ENCODE measurements around the gene AMBRA1. TPM values are rescaled to one million over a fixed set of nuclear protein-coding genes. Genes with fewer than 3 reads are reported as not detected.

AMBRA1 gene
- total RNA-seq, 4 donors from 2014 or later = 43.4 to 48.9 (median 46.3) TPM

DNA sequence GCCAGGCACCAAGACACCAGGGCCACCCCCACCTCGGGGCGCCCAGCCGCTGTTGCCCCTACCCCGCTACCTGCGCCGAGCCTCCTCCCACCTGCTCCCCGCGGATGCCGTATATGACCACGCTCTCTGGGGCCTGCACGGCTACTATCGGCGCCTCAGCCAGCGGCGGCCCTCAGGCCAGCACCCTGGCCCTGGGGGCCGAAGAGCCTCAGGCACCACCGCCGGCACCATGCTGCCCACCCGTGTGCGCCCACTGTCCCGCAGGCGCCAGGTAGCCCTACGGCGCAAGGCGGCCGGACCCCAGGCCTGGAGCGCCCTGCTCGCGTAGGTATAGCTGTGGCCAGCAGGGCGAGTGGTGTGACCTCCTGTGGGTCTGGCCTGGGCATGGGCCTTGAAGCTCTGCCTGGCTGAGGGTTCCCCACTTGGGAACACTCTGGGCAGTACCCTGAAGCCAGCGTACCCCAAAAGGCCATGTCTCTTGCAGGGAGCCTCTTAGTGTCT lies 227.1 kb downstream of the AMBRA1 start:
- H3K27ac ChIP-seq = no peak overlapping the region
- DNase-seq = no peak
- no peaks in the 10 kb centered on the region for H3K36me3 ChIP-seq
- no peaks in the 10 kb centered on the region for H3K9me3 ChIP-seq
- no peak for TF ChIP-seq EP300 (IDR thresholded peaks at IDR 0.05; ENCODE audit: low read depth)
- TF ChIP-seq, protein P1, sequence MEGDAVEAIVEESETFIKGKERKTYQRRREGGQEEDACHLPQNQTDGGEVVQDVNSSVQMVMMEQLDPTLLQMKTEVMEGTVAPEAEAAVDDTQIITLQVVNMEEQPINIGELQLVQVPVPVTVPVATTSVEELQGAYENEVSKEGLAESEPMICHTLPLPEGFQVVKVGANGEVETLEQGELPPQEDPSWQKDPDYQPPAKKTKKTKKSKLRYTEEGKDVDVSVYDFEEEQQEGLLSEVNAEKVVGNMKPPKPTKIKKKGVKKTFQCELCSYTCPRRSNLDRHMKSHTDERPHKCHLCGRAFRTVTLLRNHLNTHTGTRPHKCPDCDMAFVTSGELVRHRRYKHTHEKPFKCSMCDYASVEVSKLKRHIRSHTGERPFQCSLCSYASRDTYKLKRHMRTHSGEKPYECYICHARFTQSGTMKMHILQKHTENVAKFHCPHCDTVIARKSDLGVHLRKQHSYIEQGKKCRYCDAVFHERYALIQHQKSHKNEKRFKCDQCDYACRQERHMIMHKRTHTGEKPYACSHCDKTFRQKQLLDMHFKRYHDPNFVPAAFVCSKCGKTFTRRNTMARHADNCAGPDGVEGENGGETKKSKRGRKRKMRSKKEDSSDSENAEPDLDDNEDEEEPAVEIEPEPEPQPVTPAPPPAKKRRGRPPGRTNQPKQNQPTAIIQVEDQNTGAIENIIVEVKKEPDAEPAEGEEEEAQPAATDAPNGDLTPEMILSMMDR (IDR thresholded peaks at IDR 0.05) = no peak
- TF ChIP-seq POLR2A (IDR thresholded peaks at IDR 0.05) = no peak
- no peak for TF ChIP-seq POLR2AphosphoS5 (IDR thresholded peaks at IDR 0.05)
- in situ Hi-C loops (cut with MboI; ENCODE audit: low pct_ligation_motif_present in 1 of 4, low pct_unique_long_range_greater_than_20kb in 1 of 4, low sequenced_read_pairs in 3 of 4) = no loop called here
- H3K4me3 ChIP-seq = no peak overlapping the region
- intact Hi-C loops (cut with DNase I; ENCODE audit: low total_unique reads) = no loop called here
- WGBS, 2 donors (ENCODE audit: low coverage in 1 of 2) = 94% methylated on average over 31 of the region's 31 CpGs; no CpG with 5 or more reads in 1 of the 2 donors
- peaks cover 17 to 24% (median 21%) of the 10 kb centered on the region in 4 donors for H3K4me1 ChIP-seq
- H3K27me3 ChIP-seq = no peaks in the 10 kb centered on the region

DNA sequence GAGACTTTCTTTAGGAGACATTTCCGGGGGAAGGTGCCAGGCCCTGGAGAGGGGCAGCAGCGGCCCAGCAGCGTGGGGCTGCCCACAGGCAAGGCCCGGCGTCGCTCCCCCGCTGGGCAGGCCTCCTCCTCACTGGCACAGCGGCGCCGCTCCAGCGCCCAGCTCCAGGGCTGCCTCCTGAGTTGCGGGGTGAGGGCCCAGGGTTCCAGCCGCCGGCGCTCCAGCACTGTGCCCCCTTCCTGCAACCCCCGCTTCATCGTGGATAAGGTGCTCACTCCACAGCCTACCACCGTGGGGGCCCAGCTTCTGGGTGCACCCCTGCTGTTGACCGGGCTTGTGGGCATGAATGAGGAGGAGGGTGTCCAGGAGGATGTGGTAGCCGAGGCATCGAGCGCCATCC lies 227.6 kb downstream of the AMBRA1 start:
- in situ Hi-C loops (cut with MboI; ENCODE audit: low pct_ligation_motif_present in 1 of 4, low pct_unique_long_range_greater_than_20kb in 1 of 4, low sequenced_read_pairs in 3 of 4) = no loop called here
- no peak overlapping the region for H3K4me3 ChIP-seq
- H3K27ac ChIP-seq = no peak overlapping the region
- no peaks in the 10 kb centered on the region for H3K27me3 ChIP-seq
- no peaks in the 10 kb centered on the region for H3K36me3 ChIP-seq
- no peaks in the 10 kb centered on the region for H3K9me3 ChIP-seq
- DNase-seq = no peak
- peaks cover 18 to 28% (median 24%) of the 10 kb centered on the region in 4 donors for H3K4me1 ChIP-seq
- intact Hi-C loops (cut with DNase I; ENCODE audit: low total_unique reads) = no loop called here
- TF ChIP-seq, protein P1 (IDR thresholded peaks at IDR 0.05) = no peak
- TF ChIP-seq POLR2A (IDR thresholded peaks at IDR 0.05) (no peak), EP300 (IDR thresholded peaks at IDR 0.05; ENCODE audit: low read depth) (no peak), POLR2AphosphoS5 (IDR thresholded peaks at IDR 0.05) (no peak)
- WGBS, 2 donors (ENCODE audit: low coverage in 1 of 2) = 94% methylated on average over 16 of the region's 22 CpGs; no CpG with 5 or more reads in 1 of the 2 donors

DNA sequence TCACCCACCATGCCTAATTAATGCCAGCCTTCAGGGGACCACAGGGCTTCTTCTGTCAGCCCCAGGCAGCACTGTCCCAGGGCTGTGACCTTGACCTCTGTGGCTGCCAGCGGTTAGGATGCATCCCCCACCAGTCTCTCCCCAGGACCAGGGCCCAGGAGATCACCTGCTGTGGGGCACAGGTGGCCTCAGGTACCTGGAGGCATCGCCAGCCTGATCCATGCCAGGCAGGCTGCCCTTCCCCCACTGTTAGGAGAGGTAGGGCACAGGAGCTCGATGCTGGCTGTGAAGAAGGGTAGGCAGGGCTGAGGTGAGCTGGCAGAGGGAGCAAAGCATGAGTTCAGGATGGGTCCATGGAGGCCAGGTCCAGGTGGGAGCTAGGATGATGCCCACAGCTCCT lies 229.0 kb downstream of the AMBRA1 start:
- in situ Hi-C loops (cut with MboI; ENCODE audit: low pct_ligation_motif_present in 1 of 4, low pct_unique_long_range_greater_than_20kb in 1 of 4, low sequenced_read_pairs in 3 of 4) (no loop called here), intact Hi-C loops (cut with DNase I; ENCODE audit: low total_unique reads) (no loop called here)
- H3K4me1 ChIP-seq = peaks cover 23 to 37% (median 27%) of the 10 kb centered on the region in 4 donors
- DNase-seq = no peak
- no peak overlapping the region for H3K27ac ChIP-seq
- H3K27me3 ChIP-seq = no peaks in the 10 kb centered on the region
- H3K9me3 ChIP-seq = no peaks in the 10 kb centered on the region
- no peaks in the 10 kb centered on the region for H3K36me3 ChIP-seq
- H3K4me3 ChIP-seq = no peak overlapping the region
- WGBS, 2 donors (ENCODE audit: low coverage in 1 of 2) = 80% methylated on average over 3 of the region's 3 CpGs; no CpG with 5 or more reads in 1 of the 2 donors
- TF ChIP-seq POLR2A (IDR thresholded peaks at IDR 0.05) = no peak
- no peak for TF ChIP-seq EP300 (IDR thresholded peaks at IDR 0.05; ENCODE audit: low read depth)
- TF ChIP-seq, protein P1 (IDR thresholded peaks at IDR 0.05) = no peak
- no peak for TF ChIP-seq POLR2AphosphoS5 (IDR thresholded peaks at IDR 0.05)

DNA sequence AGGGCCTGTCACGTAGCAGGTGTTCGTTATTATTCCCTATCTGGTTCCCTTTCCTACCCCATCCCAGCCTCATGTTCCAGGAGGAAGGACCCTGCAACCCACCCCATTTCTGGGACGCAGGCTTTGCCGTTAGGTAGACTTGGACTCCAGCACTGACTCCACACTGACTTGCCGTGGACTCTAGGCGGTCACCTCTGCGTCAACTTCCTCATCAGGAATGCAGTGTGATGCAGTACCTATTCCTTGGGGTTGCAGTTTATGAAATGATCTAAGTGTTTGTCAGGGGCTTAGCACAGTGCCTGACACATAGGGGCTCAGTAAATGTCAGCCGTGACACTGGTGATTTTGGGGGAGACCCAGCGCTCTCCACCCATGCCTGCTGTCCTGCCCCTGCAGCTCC lies 229.8 kb downstream of the AMBRA1 start:
- Histone ChIP-seq H3K36me3 (no peaks in the 10 kb centered on the region), H3K4me3 (no peak overlapping the region), H3K27ac (no peak overlapping the region), H3K4me1 (peaks cover 23 to 37% (median 27%) of the 10 kb centered on the region in 4 donors), H3K27me3 (no peaks in the 10 kb centered on the region), H3K9me3 (no peaks in the 10 kb centered on the region)
- in situ Hi-C loops (cut with MboI; ENCODE audit: low pct_ligation_motif_present in 1 of 4, low pct_unique_long_range_greater_than_20kb in 1 of 4, low sequenced_read_pairs in 3 of 4) (no loop called here), intact Hi-C loops (cut with DNase I; ENCODE audit: low total_unique reads) (no loop called here)
- no peak for DNase-seq
- TF ChIP-seq POLR2A (IDR thresholded peaks at IDR 0.05) (no peak), EP300 (IDR thresholded peaks at IDR 0.05; ENCODE audit: low read depth) (no peak), POLR2AphosphoS5 (IDR thresholded peaks at IDR 0.05) (no peak)
- TF ChIP-seq, protein P1 (IDR thresholded peaks at IDR 0.05) = no peak
- WGBS, 2 donors (ENCODE audit: low coverage in 1 of 2) = 85% methylated on average over 9 of the region's 9 CpGs; no CpG with 5 or more reads in 1 of the 2 donors

All from transverse colon (tissue), 4 donors.